ENCODE results near the gene RYR1. TPM values are rescaled to one million over a fixed set of nuclear protein-coding genes. Genes with fewer than 3 reads are reported as not detected.

The RYR1 gene
- total RNA-seq, 1 donor = 0.10 TPM

GRCh38 chr19:38528931-38529330, 95.4 kb downstream of the RYR1 start:
- Histone ChIP-seq H3K9me3 (ENCODE audit: low read depth, low read length) (no peaks in the 10 kb centered on the region), H3K4me1 (ENCODE audit: insufficient read depth, low read length) (no peaks in the 10 kb centered on the region), H3K27me3 (ENCODE audit: insufficient read depth, low read length) (no peaks in the 10 kb centered on the region), H3K4me3 (ENCODE audit: low read length) (no peak overlapping the region)

GRCh38 chr19:38531515-38531914, 98.0 kb downstream of the RYR1 start:
- no peak overlapping the region for H3K4me3 ChIP-seq (ENCODE audit: low read length)
- peaks cover 2% of the 10 kb centered on the region for H3K27me3 ChIP-seq (ENCODE audit: insufficient read depth, low read length)
- peaks cover 8% of the 10 kb centered on the region for H3K9me3 ChIP-seq (ENCODE audit: low read depth, low read length)
- no peaks in the 10 kb centered on the region for H3K4me1 ChIP-seq (ENCODE audit: insufficient read depth, low read length)

GRCh38 chr19:38532939-38533338, 99.4 kb downstream of the RYR1 start:
- H3K9me3 ChIP-seq (ENCODE audit: low read depth, low read length) = peaks cover 8% of the 10 kb centered on the region
- H3K4me3 ChIP-seq (ENCODE audit: low read length) = no peak overlapping the region
- H3K27me3 ChIP-seq (ENCODE audit: insufficient read depth, low read length) = peaks cover 2% of the 10 kb centered on the region
- peaks cover 8% of the 10 kb centered on the region for H3K4me1 ChIP-seq (ENCODE audit: insufficient read depth, low read length)

- peaks cover 18% of the 10 kb centered on the region for H3K4me1 ChIP-seq (ENCODE audit: insufficient read depth, low read length)
- H3K4me3 ChIP-seq (ENCODE audit: low read length) = no peak overlapping the region
- H3K27me3 ChIP-seq (ENCODE audit: insufficient read depth, low read length) = peaks cover 2% of the 10 kb centered on the region
- peaks cover 8% of the 10 kb centered on the region for H3K9me3 ChIP-seq (ENCODE audit: low read depth, low read length)
These were observed 101.1 kb downstream of the RYR1 start for GRCh38 chr19:38534574-38534973.

GRCh38 chr19:38535212-38535611, 101.7 kb downstream of the RYR1 start:
- H3K9me3 ChIP-seq (ENCODE audit: low read depth, low read length) = peaks cover 8% of the 10 kb centered on the region
- H3K4me3 ChIP-seq (ENCODE audit: low read length) = no peak overlapping the region
- peaks cover 18% of the 10 kb centered on the region for H3K4me1 ChIP-seq (ENCODE audit: insufficient read depth, low read length)
- peaks cover 2% of the 10 kb centered on the region for H3K27me3 ChIP-seq (ENCODE audit: insufficient read depth, low read length)

GRCh38 chr19:38537071-38537936, 103.8 kb downstream of the RYR1 start:
- Histone ChIP-seq H3K4me1 (ENCODE audit: insufficient read depth, low read length) (peaks cover 18% of the 10 kb centered on the region), H3K27me3 (ENCODE audit: insufficient read depth, low read length) (peaks cover 2% of the 10 kb centered on the region), H3K9me3 (ENCODE audit: low read depth, low read length) (peaks cover 8% of the 10 kb centered on the region), H3K4me3 (ENCODE audit: low read length) (no peak overlapping the region)

GRCh38 chr19:38538386-38538785, 104.9 kb downstream of the RYR1 start:
- Histone ChIP-seq H3K9me3 (ENCODE audit: low read depth, low read length) (peaks cover 8% of the 10 kb centered on the region), H3K27me3 (ENCODE audit: insufficient read depth, low read length) (peaks cover 2% of the 10 kb centered on the region), H3K4me1 (ENCODE audit: insufficient read depth, low read length) (peaks cover 18% of the 10 kb centered on the region), H3K4me3 (ENCODE audit: low read length) (no peak overlapping the region)

GRCh38 chr19:38538793-38539528, 105.5 kb downstream of the RYR1 start:
- H3K27me3 ChIP-seq (ENCODE audit: insufficient read depth, low read length) = peaks cover 2% of the 10 kb centered on the region
- no peak overlapping the region for H3K4me3 ChIP-seq (ENCODE audit: low read length)
- peaks cover 8% of the 10 kb centered on the region for H3K9me3 ChIP-seq (ENCODE audit: low read depth, low read length)
- H3K4me1 ChIP-seq (ENCODE audit: insufficient read depth, low read length) = peaks cover 19% of the 10 kb centered on the region

GRCh38 chr19:38539751-38540150, 106.3 kb downstream of the RYR1 start:
- H3K4me3 ChIP-seq (ENCODE audit: low read length) = no peak overlapping the region
- H3K9me3 ChIP-seq (ENCODE audit: low read depth, low read length) = peaks cover 8% of the 10 kb centered on the region
- peaks cover 27% of the 10 kb centered on the region for H3K4me1 ChIP-seq (ENCODE audit: insufficient read depth, low read length)
- H3K27me3 ChIP-seq (ENCODE audit: insufficient read depth, low read length) = peaks cover 2% of the 10 kb centered on the region

- Histone ChIP-seq H3K4me3 (ENCODE audit: low read length) (no peak overlapping the region), H3K4me1 (ENCODE audit: insufficient read depth, low read length) (peaks cover 32% of the 10 kb centered on the region), H3K9me3 (ENCODE audit: low read depth, low read length) (no peaks in the 10 kb centered on the region), H3K27me3 (ENCODE audit: insufficient read depth, low read length) (no peaks in the 10 kb centered on the region)
These were observed 108.5 kb downstream of the RYR1 start for GRCh38 chr19:38542040-38542439.

GRCh38 chr19:38543286-38543806, 109.9 kb downstream of the RYR1 start:
- peaks cover 22% of the 10 kb centered on the region for H3K4me1 ChIP-seq (ENCODE audit: insufficient read depth, low read length)
- no peaks in the 10 kb centered on the region for H3K27me3 ChIP-seq (ENCODE audit: insufficient read depth, low read length)
- H3K9me3 ChIP-seq (ENCODE audit: low read depth, low read length) = no peaks in the 10 kb centered on the region
- H3K4me3 ChIP-seq (ENCODE audit: low read length) = no peak overlapping the region

GRCh38 chr19:38543807-38544568, 110.5 kb downstream of the RYR1 start:
- Histone ChIP-seq H3K4me1 (ENCODE audit: insufficient read depth, low read length) (peaks cover 20% of the 10 kb centered on the region), H3K4me3 (ENCODE audit: low read length) (no peak overlapping the region), H3K9me3 (ENCODE audit: low read depth, low read length) (no peaks in the 10 kb centered on the region), H3K27me3 (ENCODE audit: insufficient read depth, low read length) (no peaks in the 10 kb centered on the region)

GRCh38 chr19:38544569-38545315, 111.3 kb downstream of the RYR1 start:
- Histone ChIP-seq H3K27me3 (ENCODE audit: insufficient read depth, low read length) (no peaks in the 10 kb centered on the region), H3K4me1 (ENCODE audit: insufficient read depth, low read length) (peaks cover 16% of the 10 kb centered on the region), H3K4me3 (ENCODE audit: low read length) (no peak overlapping the region), H3K9me3 (ENCODE audit: low read depth, low read length) (no peaks in the 10 kb centered on the region)

GRCh38 chr19:38545596-38545995, 112.1 kb downstream of the RYR1 start:
- Histone ChIP-seq H3K4me3 (ENCODE audit: low read length) (no peak overlapping the region), H3K9me3 (ENCODE audit: low read depth, low read length) (no peaks in the 10 kb centered on the region), H3K27me3 (ENCODE audit: insufficient read depth, low read length) (no peaks in the 10 kb centered on the region), H3K4me1 (ENCODE audit: insufficient read depth, low read length) (peaks cover 16% of the 10 kb centered on the region)
